Left lung (tissue), 10 donors: ENCODE measurements around the gene GAS6. TPM values are rescaled to one million over a fixed set of nuclear protein-coding genes. Genes with fewer than 3 reads are reported as not detected.

Source experiments
- ATAC-seq: fragments of 200-7000 bp; cut with Tn5 transposase; one replicate; pipeline ENCODE4 v1.9.1; 2020; ENCODE audit warnings: moderate library complexity
- DNase-seq, 4 donors: peaks; one replicate each; pipeline ENCODE4 v3.0.0-alpha.2; 2013 to 2020
- H3K27ac ChIP-seq, 2 donors: fragments of 200-600 bp; sonication (generic) in 1 of 2; one replicate each; pipeline versions ENCODE4 v1.5.0 to v1.8.0; 2020 to 2021
- H3K27me3 ChIP-seq, 2 donors: fragments of 200-600 bp; sonication (generic) in 1 of 2; one replicate each; pipeline versions ENCODE4 v1.5.0 to v1.8.0; 2020 to 2021
- H3K36me3 ChIP-seq, 2 donors: fragments of 200-600 bp; sonication (generic) in 1 of 2; one replicate each; pipeline versions ENCODE4 v1.5.0 to v1.8.0; 2020 to 2021
- H3K4me1 ChIP-seq, 2 donors: fragments of 200-600 bp; one replicate each; pipeline ENCODE4 v1.8.0; 2021
- H3K4me3 ChIP-seq, 2 donors: fragments of 200-600 bp; sonication (generic) in 1 of 2; one replicate each; pipeline versions ENCODE4 v1.5.0 to v1.8.0; 2020 to 2021; ENCODE audit warnings: mild to moderate bottlenecking in 1 of 2
- H3K9me3 ChIP-seq, 2 donors: fragments of 200-600 bp; sonication (generic) in 1 of 2; one replicate each; pipeline versions ENCODE4 v1.5.0 to v1.8.0; 2020 to 2021
- intact Hi-C, 2 donors: fragments of 100-400 bp; cut with DNase I; formaldehyde crosslinking; loops; one replicate each; pipeline versions ENCODE4 v1.11.2 to v1.14.2; 2022
- polyA plus RNA-seq, 6 donors: library from polyadenylated mRNA; unstranded; fragments of 120-200 nt; gene quantifications; one replicate each; pipeline ENCODE4 v1.2.1, GENCODE V29; 2013; ENCODE audit not compliant: insufficient read length in 6 of 6
- total RNA-seq, 2 donors: library from RNA; stranded (reverse); fragmentation: NEBNext Ultra II Directional; extraction: Animal tissue kit (Norgen Biotek cat#: 25700); gene quantifications; one replicate each; pipeline ENCODE4 v1.2.1, GENCODE V29; 2021
- TF ChIP-seq, protein P1 (sequence below), 2 donors: fragments of 200-600 bp; sonication (generic) in 1 of 2; IDR thresholded peaks; one replicate each; pipeline versions ENCODE4 v1.5.0 to v1.8.0; 2021; ENCODE audit warnings: antibody characterized with exemption in 2 of 2
- donor health status: DM: no; HTN: yes; CAD: no.
- donor health status: DM: no; HTN: no; CAD: no.

GAS6 gene
- total and polyA plus RNA-seq, 8 donors: 24.8 to 169 (median 33.5) TPM

DNA sequence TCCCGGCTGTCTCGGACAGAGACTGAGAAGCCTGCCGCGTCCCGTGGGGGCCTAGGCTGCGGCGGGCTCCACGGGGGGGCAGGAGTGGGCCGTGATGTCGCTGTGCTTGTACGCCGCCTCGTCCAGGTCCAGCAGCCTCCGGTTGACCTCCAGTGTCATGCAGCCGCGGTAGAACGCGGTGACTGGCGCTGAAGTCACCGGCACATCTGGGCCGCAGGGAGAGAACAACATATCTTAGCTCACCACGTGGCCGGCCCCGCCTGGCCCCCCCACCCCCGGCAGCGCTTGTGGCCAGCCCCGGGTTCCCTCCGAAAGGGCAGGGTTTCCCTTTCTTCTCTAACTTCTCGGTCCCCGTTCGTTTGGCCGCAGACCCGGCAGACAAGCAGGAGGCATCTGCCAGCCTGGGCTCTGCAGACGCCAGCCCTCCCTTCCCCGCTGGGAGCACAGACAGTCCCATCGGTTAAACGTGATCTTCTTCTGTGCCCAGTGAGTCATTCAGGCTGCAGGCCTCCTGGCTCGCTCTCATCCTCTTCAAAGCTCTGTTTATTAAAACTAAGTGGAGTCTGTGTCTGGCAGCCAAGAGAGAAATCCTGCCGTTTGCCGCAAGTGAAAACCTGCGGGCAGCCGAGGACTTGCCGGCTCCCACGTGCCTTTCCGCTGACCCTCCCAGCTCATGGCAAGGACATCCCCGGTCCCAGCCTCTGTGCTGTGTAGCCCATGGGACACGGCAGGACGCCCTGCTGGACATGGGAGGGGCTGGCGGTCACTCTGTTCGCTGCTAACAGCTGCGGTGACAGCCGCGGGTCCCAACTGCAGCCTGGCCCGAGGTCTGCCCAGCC lies 42.8 kb downstream of the GAS6 start:
- no peaks in the 10 kb centered on the region for H3K27me3 ChIP-seq
- DNase-seq (peak; percentile 38 to 80 (median 66)), ATAC-seq (peak; percentile 59)
- TF ChIP-seq, protein P1, sequence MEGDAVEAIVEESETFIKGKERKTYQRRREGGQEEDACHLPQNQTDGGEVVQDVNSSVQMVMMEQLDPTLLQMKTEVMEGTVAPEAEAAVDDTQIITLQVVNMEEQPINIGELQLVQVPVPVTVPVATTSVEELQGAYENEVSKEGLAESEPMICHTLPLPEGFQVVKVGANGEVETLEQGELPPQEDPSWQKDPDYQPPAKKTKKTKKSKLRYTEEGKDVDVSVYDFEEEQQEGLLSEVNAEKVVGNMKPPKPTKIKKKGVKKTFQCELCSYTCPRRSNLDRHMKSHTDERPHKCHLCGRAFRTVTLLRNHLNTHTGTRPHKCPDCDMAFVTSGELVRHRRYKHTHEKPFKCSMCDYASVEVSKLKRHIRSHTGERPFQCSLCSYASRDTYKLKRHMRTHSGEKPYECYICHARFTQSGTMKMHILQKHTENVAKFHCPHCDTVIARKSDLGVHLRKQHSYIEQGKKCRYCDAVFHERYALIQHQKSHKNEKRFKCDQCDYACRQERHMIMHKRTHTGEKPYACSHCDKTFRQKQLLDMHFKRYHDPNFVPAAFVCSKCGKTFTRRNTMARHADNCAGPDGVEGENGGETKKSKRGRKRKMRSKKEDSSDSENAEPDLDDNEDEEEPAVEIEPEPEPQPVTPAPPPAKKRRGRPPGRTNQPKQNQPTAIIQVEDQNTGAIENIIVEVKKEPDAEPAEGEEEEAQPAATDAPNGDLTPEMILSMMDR (IDR thresholded peaks at IDR 0.05): no peak
- peaks cover 2 to 50% of the 10 kb centered on the region in 2 donors for H3K4me1 ChIP-seq
- intact Hi-C loops: no loop called here
- peak overlapping the region; percentile 58 to 65 for H3K27ac ChIP-seq
- no peaks in the 10 kb centered on the region for H3K9me3 ChIP-seq
- H3K4me3 ChIP-seq: no peak overlapping the region
- peaks cover 0 to 53% of the 10 kb centered on the region in 2 donors for H3K36me3 ChIP-seq

DNA sequence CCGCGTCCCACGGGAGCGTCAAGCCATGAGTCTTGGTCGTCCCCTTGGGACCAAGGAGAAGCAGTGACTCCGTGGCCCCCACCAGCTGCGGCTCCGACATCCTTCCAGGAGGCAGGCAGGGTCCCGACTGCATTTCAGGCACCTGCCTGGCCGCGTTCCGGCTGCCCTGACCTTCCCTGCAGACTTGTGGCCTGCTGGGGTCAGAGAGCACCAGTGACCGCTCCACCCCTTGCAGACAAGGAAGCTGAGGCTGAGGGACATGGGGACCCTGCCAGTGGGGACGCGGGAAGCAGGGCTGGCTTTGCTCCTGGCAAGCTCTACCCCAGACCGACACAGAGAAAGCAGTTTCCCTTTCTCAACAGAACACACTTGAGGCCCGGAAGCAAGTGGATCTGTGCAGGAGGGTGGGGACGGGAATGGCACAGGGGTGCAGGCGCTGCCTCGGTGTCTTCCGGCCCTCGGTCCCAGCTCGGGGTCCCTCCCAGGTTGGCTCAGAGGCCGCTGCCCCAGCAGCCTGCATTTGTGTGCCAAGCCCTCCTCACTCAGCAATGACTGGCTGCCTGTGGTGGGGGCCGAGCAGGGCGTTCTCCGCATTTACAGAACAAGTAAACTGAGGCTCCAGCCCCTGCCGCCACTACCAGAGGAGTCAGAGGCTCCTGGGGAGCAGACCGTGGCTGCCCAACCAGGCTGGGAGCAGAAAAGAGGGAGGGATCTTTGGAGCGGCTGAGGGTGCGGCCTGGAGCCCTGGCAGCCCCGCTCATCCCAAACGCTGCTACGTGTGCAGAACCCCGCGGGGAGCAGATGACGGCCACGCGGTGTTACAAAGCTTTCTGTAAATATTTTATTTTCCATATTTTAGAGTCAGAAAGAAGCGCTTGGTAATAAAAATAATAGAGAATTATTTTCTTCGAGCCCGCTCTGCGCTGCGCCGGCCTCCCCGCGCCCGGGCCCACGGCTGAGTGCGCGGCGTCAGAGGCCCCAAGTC lies 43.9 kb downstream of the GAS6 start:
- peak overlapping the region; percentile 58 to 65 for H3K27ac ChIP-seq
- peaks cover 0 to 43% of the 10 kb centered on the region in 2 donors for H3K36me3 ChIP-seq
- TF ChIP-seq, protein P1 (IDR thresholded peaks at IDR 0.05): no peak
- no peaks in the 10 kb centered on the region for H3K27me3 ChIP-seq
- no peaks in the 10 kb centered on the region for H3K9me3 ChIP-seq
- H3K4me3 ChIP-seq: no peak overlapping the region
- intact Hi-C loops: no loop called here
- DNase-seq (peak in 1 of 4 donors; percentile 77), ATAC-seq (no peak)
- H3K4me1 ChIP-seq: peaks cover 2 to 58% of the 10 kb centered on the region in 2 donors

DNA sequence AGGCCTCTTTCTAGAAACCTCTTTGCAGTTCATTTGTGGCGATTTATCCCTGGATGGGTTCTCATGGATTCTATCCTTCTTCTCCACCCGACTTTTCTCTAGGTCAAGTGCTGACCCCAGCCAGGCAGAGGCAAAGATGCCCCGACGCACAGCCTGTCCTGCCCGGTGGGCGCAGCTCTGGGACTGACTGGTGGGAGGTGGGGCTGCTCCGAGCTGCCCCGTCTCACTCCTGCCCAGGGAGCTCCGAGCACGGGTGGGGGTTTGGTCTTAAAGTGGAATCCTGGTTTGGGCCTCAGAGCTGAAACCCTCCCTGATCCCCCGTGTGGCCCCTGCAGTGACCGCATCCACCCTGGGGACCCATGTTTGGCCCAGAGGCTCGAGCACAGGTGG lies 44.5 kb downstream of the GAS6 start:
- intact Hi-C loops: no loop called here
- DNase-seq: peak in 1 of 4 donors; percentile 61
- H3K27ac ChIP-seq: no peak overlapping the region
- no peak for ATAC-seq
- no peaks in the 10 kb centered on the region for H3K27me3 ChIP-seq
- no peaks in the 10 kb centered on the region for H3K9me3 ChIP-seq
- TF ChIP-seq, protein P1 (IDR thresholded peaks at IDR 0.05): no peak
- H3K36me3 ChIP-seq: peaks cover 0 to 42% of the 10 kb centered on the region in 2 donors
- no peak overlapping the region for H3K4me3 ChIP-seq
- H3K4me1 ChIP-seq: peaks cover 4 to 60% of the 10 kb centered on the region in 2 donors

DNA sequence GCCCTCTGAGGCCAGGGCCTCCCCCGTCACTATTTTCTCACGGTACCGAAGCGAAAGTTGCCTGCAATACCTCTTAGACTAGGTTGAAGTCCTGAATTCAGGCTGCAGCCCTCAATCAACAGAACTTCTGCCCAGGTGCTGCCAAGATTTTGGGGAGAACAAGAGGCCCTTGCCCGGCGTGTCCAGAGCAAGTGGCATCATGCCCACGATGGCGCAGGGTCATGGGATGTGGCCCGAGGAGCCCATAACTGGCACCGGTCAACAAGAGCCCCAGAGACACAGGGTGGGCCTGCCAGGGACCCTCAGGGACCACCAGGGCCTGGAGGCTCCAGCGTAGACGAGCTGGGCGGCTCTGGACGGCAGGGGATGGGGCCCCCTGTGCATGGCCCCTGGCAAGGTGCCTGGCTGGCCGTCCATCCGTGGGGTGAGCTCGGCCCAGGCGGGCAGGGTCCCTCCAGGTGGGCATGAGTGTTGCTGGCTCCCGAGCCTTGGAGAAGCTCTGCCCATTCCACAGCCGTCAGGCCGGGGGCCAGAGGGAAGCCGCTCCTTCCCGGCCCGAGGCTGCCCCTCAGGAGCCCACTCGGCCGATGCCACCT lies 45.1 kb downstream of the GAS6 start:
- peaks cover 9 to 63% of the 10 kb centered on the region in 2 donors for H3K4me1 ChIP-seq
- no peaks in the 10 kb centered on the region for H3K27me3 ChIP-seq
- intact Hi-C loops: no loop called here
- H3K4me3 ChIP-seq: no peak overlapping the region
- H3K27ac ChIP-seq: no peak overlapping the region
- no peaks in the 10 kb centered on the region for H3K9me3 ChIP-seq
- TF ChIP-seq, protein P1 (IDR thresholded peaks at IDR 0.05): no peak
- DNase-seq (peak in 1 of 4 donors; percentile 77), ATAC-seq (no peak)
- peaks cover 0 to 41% of the 10 kb centered on the region in 2 donors for H3K36me3 ChIP-seq
